GM12878 (cell line): Measurements from ENCODE around the gene FAM120B. TPM values are rescaled to one million over a fixed set of nuclear protein-coding genes. Genes with fewer than 3 reads are reported as not detected.
A peak's percentile ranks its signal among the peaks of the same experiment; 100 is the strongest.

ENCODE experiments used
- ATAC-seq: fragments of 200-7000 bp; cut with Tn5 transposase; 3 replicates; pipeline ENCODE4 v1.9.1; 2020; ENCODE audit warnings: mild to moderate bottlenecking, moderate library complexity
- BruUV-seq: library from RNA; stranded (reverse); fragments of 400-500 nt; replicated peaks from 2 replicates; lab custom pipeline; 2021; lab: Mats Ljungman, UMichigan
- CTCF ChIA-PET: fragments of 300-600 bp; sonication (Branson Sonifier 250); formaldehyde crosslinking; extraction: SDS; loops from one replicate; lab custom pipeline; 2021; ENCODE audit warnings: inconsistent platforms; lab: Yijun Ruan, JAX
- POLR2A ChIA-PET: fragments of 350-600 bp; formaldehyde crosslinking; extraction: SDS; loops from one replicate; lab custom pipeline; 2021; ENCODE audit warnings: inconsistent platforms; lab: Charles Lee
- RAD21 ChIA-PET: fragments of 300-600 bp; sonication (Branson Sonifier 250); formaldehyde crosslinking; loops from one replicate; lab custom pipeline; 2023; ENCODE audit warnings: antibody characterized with exemption; ENCODE audit not compliant: unreplicated experiment; lab: Charles Lee
- SMC1A ChIA-PET: fragments of 300-600 bp; sonication (Branson Sonifier 250); formaldehyde crosslinking; loops from one replicate; lab custom pipeline; 2023; ENCODE audit not compliant: unreplicated experiment, uncharacterized antibody; lab: Charles Lee
- DNase-seq: peaks from one replicate; pipeline ENCODE4 v3.0.0-alpha.2; 2011; ENCODE audit warnings: low read depth, low spot score
- FAIRE-seq: peaks from 3 replicates; lab custom pipeline; 2011; peaks lifted over from hg19 to GRCh38; lab: Jason Lieb, UNC
- H2AFZ ChIP-seq: 2 replicates; pipeline ENCODE4 v1.6.0; 2011; ENCODE audit warnings: low read depth, low read length, control low read depth; ENCODE audit not compliant: control insufficient read depth
- H3K27ac ChIP-seq: 2 replicates; pipeline ENCODE4 v1.5.1; 2011; ENCODE audit warnings: control low read depth; ENCODE audit not compliant: control insufficient read depth, insufficient read depth
- H3K27me3 ChIP-seq, 2 experiments: replicated peaks in 1 of 2; 2 replicates each; pipeline versions ENCODE4 v1.6.0 to v1.6.1; 2011; ENCODE audit warnings: low read length in 1 of 2; ENCODE audit not compliant: control insufficient read depth in 2 of 2, insufficient read depth in 2 of 2
- H3K36me3 ChIP-seq, 2 experiments: 2 replicates each; pipeline ENCODE4 v1.5.1; 2011; ENCODE audit warnings: low read length in 1 of 2; ENCODE audit not compliant: control insufficient read depth in 2 of 2, insufficient read depth in 2 of 2
- H3K4me1 ChIP-seq: 2 replicates; pipeline ENCODE4 v1.6.1; 2011; ENCODE audit warnings: mild to moderate bottlenecking, low read length, moderate library complexity, mixed read lengths; ENCODE audit not compliant: control insufficient read depth, insufficient read depth
- H3K4me2 ChIP-seq: 2 replicates; pipeline ENCODE4 v1.6.0; 2011; ENCODE audit warnings: control low read depth; ENCODE audit not compliant: control insufficient read depth, insufficient read depth
- H3K4me3 ChIP-seq: fragments of 200-600 bp; sonication (generic); 2 replicates; pipeline ENCODE4 v1.5.1; 2016
- H3K79me2 ChIP-seq: 2 replicates; pipeline ENCODE4 v1.6.0; 2011; ENCODE audit warnings: low read length; ENCODE audit not compliant: control insufficient read depth, insufficient read depth
- H3K9ac ChIP-seq: 2 replicates; pipeline ENCODE4 v1.8.0; 2011; ENCODE audit warnings: low read length, control low read depth, mixed read lengths; ENCODE audit not compliant: control insufficient read depth, insufficient read depth
- H3K9me3 ChIP-seq: replicated peaks from 3 replicates; pipeline ENCODE4 v1.5.1; 2011; ENCODE audit warnings: mild to moderate bottlenecking, low read length; ENCODE audit not compliant: control insufficient read depth, insufficient read depth
- H4K20me1 ChIP-seq: 2 replicates; pipeline ENCODE4 v1.6.0; 2011; ENCODE audit not compliant: control insufficient read depth, insufficient read depth
- CREB1 ChIP-seq: IDR thresholded peaks from 2 replicates; pipeline ENCODE4 v1.6.1; 2012; ENCODE audit warnings: low read depth, mild to moderate bottlenecking, inconsistent platforms
- CREM ChIP-seq: IDR thresholded peaks from 2 replicates; pipeline ENCODE4 v1.6.1; 2014; ENCODE audit warnings: antibody characterized with exemption, low read depth
- EP300 ChIP-seq, 2 experiments: fragments of 150-350 bp in 1 of 2; IDR thresholded peaks; 2 replicates each; pipeline ENCODE4 v1.6.1; 2011 to 2012; ENCODE audit warnings: low read depth in 2 of 2, low read length in 2 of 2, borderline replicate concordance in 1 of 2, improper control_type of control experiment in 1 of 2, inconsistent platforms in 1 of 2; ENCODE audit not compliant: control insufficient read depth in 1 of 2
- MEF2A ChIP-seq: IDR thresholded peaks from 2 replicates; pipeline ENCODE4 v1.6.1; 2011; ENCODE audit warnings: low read depth, mild to moderate bottlenecking, low read length, moderate library complexity; ENCODE audit not compliant: insufficient read depth
- RUNX3 ChIP-seq: IDR thresholded peaks from 2 replicates; pipeline ENCODE4 v1.6.1; 2012; ENCODE audit warnings: low read length, inconsistent platforms
- SPI1 ChIP-seq: IDR thresholded peaks from 2 replicates; pipeline ENCODE4 v1.6.1; 2011; ENCODE audit warnings: low read depth, mild to moderate bottlenecking, low read length, moderate library complexity, borderline replicate concordance; ENCODE audit not compliant: insufficient read depth
- YBX1 ChIP-seq: fragments of 450-650 bp; IDR thresholded peaks from 2 replicates; pipeline ENCODE4 v1.6.1; 2016; ENCODE audit warnings: antibody characterized with exemption
- ZNF622 ChIP-seq: fragments of 450-650 bp; IDR thresholded peaks from 2 replicates; pipeline ENCODE4 v1.6.1; 2017; ENCODE audit warnings: mild to moderate bottlenecking, inconsistent platforms
- WGBS: methylation state at CpG from one replicate; pipeline ENCODE4 v1.1.6; 2016; ENCODE audit warnings: low lambda C conversion rate; ENCODE audit not compliant: insufficient replicate concordance, insufficient coverage; ENCODE audit errors: missing lambda C conversion rate; 5-methylcytosine and 5-hydroxymethylcytosine counted together
- in situ Hi-C: fragments of 300-500 bp; cut with MboI; formaldehyde crosslinking; loops from 9 replicates; pipeline ENCODE4 v1.14.3; 2018; ENCODE audit warnings: mixed read lengths
- intact Hi-C: fragments of 100-400 bp; cut with micrococcal nuclease; formaldehyde crosslinking; loops from one replicate; pipeline ENCODE4 v1.14.2; 2022; ENCODE audit not compliant: unreplicated experiment
- polyA plus RNA-seq, 11 experiments: library from polyadenylated mRNA; depleted of rRNA in 4 of 11; unstranded in 6 of 11; stranded (reverse) in 5 of 11; fragments of >200 nt; fragmentation: Nextera tagmentation in 4 of 11; fragmentation: Illumina TruSeq in 1 of 11; extraction: Ambion mirVana in 4 of 11; extraction: Trizol in 1 of 11; gene quantifications; 1 replicate in 1 of 11; 2 replicates in 10 of 11; pipeline versions ENCODE4 v1.2.1 to v1.2.3, GENCODE V29; 2011 to 2016; ENCODE audit warnings: inconsistent platforms in 2 of 11, missing spikeins in 2 of 11, low read depth in 1 of 11
- total RNA-seq, 4 experiments: library from RNA; depleted of rRNA in 3 of 4; stranded (reverse); fragments of >200 nt in 3 of 4; fragmentation: Illumina TruSeq in 1 of 4; extraction: Trizol in 1 of 4; gene quantifications; 2 replicates each; pipeline versions ENCODE4 v1.2.1 to v1.2.3, GENCODE V29; 2013 to 2021
- TF ChIP-seq, protein P1 (sequence below): IDR thresholded peaks from 2 replicates; pipeline ENCODE4 v1.6.1; 2011; ENCODE audit warnings: low read depth, mild to moderate bottlenecking, low read length, moderate library complexity, borderline replicate concordance; ENCODE audit errors: extremely low read depth
- TF ChIP-seq, protein P2 (sequence below): IDR thresholded peaks from 2 replicates; pipeline ENCODE4 v1.6.1; 2012; ENCODE audit warnings: low read depth, low read length, improper control_type of control experiment

The FAM120B gene
- total and polyA plus RNA-seq, 10 of the 15 experiments (the other 5 are each of a cell fraction or from before 2014, with no cell fraction given), result 3.3 to 21.6 (median 15.3) TPM

DNA sequence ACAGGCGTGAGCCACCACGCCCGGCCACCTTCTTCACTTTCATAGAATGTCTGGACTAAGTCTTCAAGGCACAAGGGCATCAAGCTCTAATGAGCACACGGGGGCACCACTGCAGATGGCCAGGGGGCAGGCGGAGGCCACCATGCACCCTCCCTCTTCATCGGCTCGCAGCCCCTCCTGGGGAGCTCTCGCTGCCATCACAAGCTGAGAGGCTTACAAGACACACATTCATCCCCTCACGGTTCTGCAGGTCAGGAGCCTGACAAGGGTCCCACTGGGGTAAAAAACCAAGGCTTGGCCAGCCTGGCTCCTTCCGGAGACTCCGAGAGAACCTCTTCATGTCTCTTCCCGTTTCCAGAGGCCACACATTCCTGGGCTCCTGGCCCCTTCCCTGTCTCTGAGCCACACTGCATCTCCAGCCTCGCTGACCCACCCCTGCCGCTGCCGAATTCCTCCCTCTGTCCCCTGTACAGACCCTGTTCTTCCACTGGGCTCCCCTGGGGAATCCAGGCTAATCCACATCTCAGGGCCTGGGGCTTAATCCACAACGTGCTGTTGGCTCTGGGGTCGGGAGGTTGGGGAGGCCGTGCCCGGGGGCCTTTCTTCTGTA, 35.5 kb upstream of the FAM120B start:
- Histone ChIP-seq H3K9ac (no peak overlapping the region), H3K4me1 (peaks cover 13% of the 10 kb centered on the region), H4K20me1 (no peaks in the 10 kb centered on the region), H3K27me3 (no peaks in the 10 kb centered on the region; a peak in 1 of 4 replicates), H3K36me3 (no peaks in the 10 kb centered on the region), H3K4me2 (peak overlapping the region; percentile 84; the same call in 1 of the 2 replicates), H2AFZ (peak overlapping the region; percentile 75; the same call in 1 of the 2 replicates), H3K79me2 (no peaks in the 10 kb centered on the region), H3K9me3 (no peaks in the 10 kb centered on the region; the same call in 2 of the 3 replicates)
- in situ Hi-C loops, result no loop called here
- no peak for FAIRE-seq
- no TSS peak for BruUV-seq
- POLR2A ChIA-PET, result no interaction called here
- 84% methylated on average over 19 of the region's 19 CpGs for WGBS
- intact Hi-C loops, result no loop called here
- DNase-seq, result no peak
- ATAC-seq, result no peak; the same call in 1 of the 3 replicates
- no peak for TF ChIP-seq ZNF622
- TF ChIP-seq, all 136 proteins: peak for 0
- ChIA-PET RAD21 (interaction anchor here (1.1 kb wide), 1 partner anchor 249 kb away, joined by 3 read pairs; no protein-coding TSS in a partner anchor), SMC1A (interaction anchor here (0.6 kb wide), 1 partner anchor 180 kb away, joined by 3 read pairs; no protein-coding TSS in a partner anchor), CTCF (no interaction called here)
- H3K4me3 ChIP-seq, result peak overlapping the region; percentile 61; the same call in 1 of the 2 replicates
- H3K27ac ChIP-seq, result peak overlapping the region; percentile 35

DNA sequence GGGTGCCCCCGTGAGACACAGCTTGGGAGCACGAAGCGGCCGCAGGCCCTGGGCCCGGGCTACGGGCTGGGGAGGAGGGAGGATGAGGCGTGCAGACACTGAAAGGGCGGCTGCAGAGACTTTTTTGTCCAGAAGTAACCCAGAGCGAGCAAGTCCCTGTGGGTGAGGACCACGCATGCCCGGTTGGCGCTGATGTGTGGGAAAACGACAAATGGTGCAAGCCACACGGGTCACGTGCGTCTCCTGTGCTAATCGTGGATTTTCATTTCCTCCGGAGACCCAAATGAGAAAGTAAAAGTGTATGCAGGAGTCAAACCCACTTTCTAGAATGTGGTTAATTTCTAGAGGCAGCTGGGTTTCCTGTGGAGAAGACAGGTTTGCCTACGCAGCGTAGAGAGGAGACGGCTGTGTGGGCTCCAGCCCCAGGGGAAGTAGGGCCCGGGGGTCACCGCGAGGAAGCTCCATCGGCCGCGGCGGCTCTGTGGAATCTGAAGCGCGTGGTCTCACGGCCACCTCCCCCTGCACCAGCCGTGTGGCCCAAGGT, 34.7 kb upstream of the FAM120B start:
- peak overlapping the region; percentile 84 for H3K4me2 ChIP-seq
- 3% methylated on average over 32 of the region's 32 CpGs for WGBS
- H3K9me3 ChIP-seq, result no peaks in the 10 kb centered on the region; the same call in 2 of the 3 replicates
- H3K4me1 ChIP-seq, result peaks cover 13% of the 10 kb centered on the region
- H3K27ac ChIP-seq, result peak overlapping the region; percentile 56
- FAIRE-seq (peak; percentile 98), ATAC-seq (peak; percentile 95), DNase-seq (peak; percentile 91)
- H4K20me1 ChIP-seq, result no peaks in the 10 kb centered on the region
- in situ Hi-C loops (no loop called here), intact Hi-C loops (loop anchor here (2.0 kb wide), 1 partner anchor 19 kb away; the partner anchor contains the start of gene DLL1)
- peak overlapping the region; percentile 75 for H2AFZ ChIP-seq
- no TSS peak for BruUV-seq
- ChIA-PET RAD21 (interaction anchor here (1.1 kb wide), 2 partner anchors 19 to 248 kb away, joined by 3 to 4 read pairs; no protein-coding TSS in a partner anchor), POLR2A (no interaction called here), CTCF (interaction anchor here (1.4 kb wide), 1 partner anchor 18 kb away, joined by 3 read pairs; no protein-coding TSS in a partner anchor), SMC1A (interaction anchor here (0.6 to 1.4 kb wide), 2 partner anchors 20 to 179 kb away, joined by 3 to 5 read pairs; no protein-coding TSS in a partner anchor)
- no peaks in the 10 kb centered on the region for H3K79me2 ChIP-seq
- no peaks in the 10 kb centered on the region; a peak in 1 of 4 replicates for H3K27me3 ChIP-seq
- H3K9ac ChIP-seq, result peak overlapping the region; percentile 40; the same call in 1 of the 2 replicates
- peak overlapping the region; percentile 61 for H3K4me3 ChIP-seq
- no peaks in the 10 kb centered on the region for H3K36me3 ChIP-seq
- TF ChIP-seq, protein P1, sequence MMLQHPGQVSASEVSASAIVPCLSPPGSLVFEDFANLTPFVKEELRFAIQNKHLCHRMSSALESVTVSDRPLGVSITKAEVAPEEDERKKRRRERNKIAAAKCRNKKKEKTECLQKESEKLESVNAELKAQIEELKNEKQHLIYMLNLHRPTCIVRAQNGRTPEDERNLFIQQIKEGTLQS, result 0 out of 2 replicates have a peak, but pooled peaks have one; percentile 47
- TF ChIP-seq YBX1, result 0 out of 2 replicates have a peak, but pooled peaks have one; percentile 36
- TF ChIP-seq, protein P2, sequence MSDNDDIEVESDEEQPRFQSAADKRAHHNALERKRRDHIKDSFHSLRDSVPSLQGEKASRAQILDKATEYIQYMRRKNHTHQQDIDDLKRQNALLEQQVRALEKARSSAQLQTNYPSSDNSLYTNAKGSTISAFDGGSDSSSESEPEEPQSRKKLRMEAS, result 0 out of 2 replicates have a peak, but pooled peaks have one; percentile 57
- 0 out of 2 replicates have a peak, but pooled peaks have one; percentile 36 for TF ChIP-seq CREB1
- 0 out of 2 replicates have a peak, but pooled peaks have one; percentile 20 for TF ChIP-seq MEF2A
- peak in 1 of 2 experiments; percentile 53; a peak in 1 of 4 replicates for TF ChIP-seq EP300 (IDR thresholded peaks at IDR 0.05; ENCODE audit: borderline replicate concordance in 1 of 2, control insufficient read depth in 1 of 2, low read depth in 2 of 2, low read length in 2 of 2)
- peak; percentile 97 for TF ChIP-seq RUNX3
- TF ChIP-seq CREM, result peak; percentile 56; the same call in 1 of the 2 replicates
- peak; percentile 25; the same call in 1 of the 2 replicates for TF ChIP-seq SPI1
